ENCODE data around the gene SBF2.
"Not testable (repeated sequence)": the region's sequence is repeated elsewhere in the genome, so short reads cannot be mapped to it uniquely, and the experiment has no call there.

SBF2 gene

GRCh38 chr11:10160350-10160749 lies 133.7 kb downstream of the SBF2 start:
- no peak for DNase-seq

DNA sequence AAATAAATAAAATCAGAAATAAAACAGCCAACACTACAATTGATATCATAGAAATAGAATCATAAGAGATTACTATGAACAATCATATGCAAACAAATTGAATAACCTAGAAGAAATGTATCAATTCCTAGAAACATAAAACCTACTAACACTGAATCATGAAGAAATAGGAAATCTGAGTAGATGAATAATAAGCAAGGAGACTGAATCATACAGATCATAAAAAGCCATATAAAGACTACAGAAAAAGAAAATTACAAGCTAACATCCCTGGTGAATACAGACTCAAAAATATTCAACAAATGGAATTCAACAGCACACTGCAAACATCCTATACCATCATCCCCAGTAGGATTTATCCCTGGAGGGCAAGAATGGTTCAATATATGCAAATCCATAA lies 135.6 kb downstream of the SBF2 start:
- DNase-seq: no peak

- DNase-seq: no peak
These were observed 138.1 kb downstream of the SBF2 start for GRCh38 chr11:10155793-10156490.

DNA sequence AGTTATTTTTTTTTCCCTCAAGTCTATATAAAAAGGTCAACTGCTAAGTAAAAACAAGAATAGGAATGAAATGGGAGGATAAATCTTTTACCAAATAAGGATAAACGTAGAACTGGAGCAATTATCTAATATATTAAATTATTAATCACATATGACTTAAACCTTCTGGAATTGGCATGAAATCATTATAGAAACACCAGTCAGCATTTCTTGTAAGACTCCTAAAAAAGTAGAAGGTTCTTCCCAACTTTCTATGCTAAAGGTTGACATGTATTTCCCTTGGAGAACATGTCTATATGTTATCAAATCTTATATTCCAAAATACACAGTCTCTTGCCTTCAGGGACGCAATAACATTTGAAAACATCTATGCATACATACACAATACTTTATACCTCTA lies 143.2 kb downstream of the SBF2 start:
- DNase-seq: no peak

- no peak for DNase-seq
These were observed 144.5 kb downstream of the SBF2 start for GRCh38 chr11:10149553-10149952.

GRCh38 chr11:10147195-10147594 lies 146.8 kb downstream of the SBF2 start:
- DNase-seq: no peak

DNA sequence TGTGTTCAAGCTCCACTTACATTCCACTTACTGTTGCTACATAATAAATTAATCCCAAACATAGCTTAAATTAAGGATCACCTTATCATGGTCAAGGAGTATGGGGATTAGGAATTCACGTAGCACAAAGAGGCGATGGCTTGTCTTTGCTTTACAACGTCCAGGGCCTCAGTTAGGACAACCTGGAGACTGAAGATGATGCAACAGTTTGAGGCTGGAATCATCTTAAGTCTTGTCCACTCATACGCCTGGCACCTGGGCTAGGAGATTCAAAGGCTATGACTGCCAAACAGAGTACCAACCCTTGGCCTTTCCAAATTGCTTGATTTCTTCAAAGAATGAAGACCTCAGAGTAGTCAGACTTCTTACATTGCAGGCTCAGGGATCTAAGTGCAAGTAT lies 149.1 kb downstream of the SBF2 start:
- DNase-seq: no peak

DNA sequence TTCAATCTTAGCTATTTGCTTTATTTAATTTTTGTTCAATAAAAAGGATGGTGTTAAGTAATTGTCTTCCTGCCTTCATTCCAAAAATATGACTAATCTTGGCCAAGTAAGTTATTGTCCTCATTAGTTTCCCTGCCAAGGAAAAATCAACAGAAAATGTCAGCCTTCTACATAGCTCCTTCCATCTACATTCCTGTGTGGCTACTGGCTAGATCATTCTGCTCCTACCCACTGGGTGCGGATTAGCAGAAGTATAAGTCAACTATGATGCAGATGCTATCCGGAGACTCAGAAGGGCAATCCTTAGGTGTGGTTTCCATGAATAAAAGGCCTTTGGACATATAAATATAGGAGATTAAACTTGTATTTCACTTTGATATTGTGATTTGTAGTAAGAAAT lies 154.4 kb downstream of the SBF2 start:
- DNase-seq: no peak

- DNase-seq: no peak
These were observed 154.9 kb downstream of the SBF2 start for GRCh38 chr11:10139143-10139542.

DNA sequence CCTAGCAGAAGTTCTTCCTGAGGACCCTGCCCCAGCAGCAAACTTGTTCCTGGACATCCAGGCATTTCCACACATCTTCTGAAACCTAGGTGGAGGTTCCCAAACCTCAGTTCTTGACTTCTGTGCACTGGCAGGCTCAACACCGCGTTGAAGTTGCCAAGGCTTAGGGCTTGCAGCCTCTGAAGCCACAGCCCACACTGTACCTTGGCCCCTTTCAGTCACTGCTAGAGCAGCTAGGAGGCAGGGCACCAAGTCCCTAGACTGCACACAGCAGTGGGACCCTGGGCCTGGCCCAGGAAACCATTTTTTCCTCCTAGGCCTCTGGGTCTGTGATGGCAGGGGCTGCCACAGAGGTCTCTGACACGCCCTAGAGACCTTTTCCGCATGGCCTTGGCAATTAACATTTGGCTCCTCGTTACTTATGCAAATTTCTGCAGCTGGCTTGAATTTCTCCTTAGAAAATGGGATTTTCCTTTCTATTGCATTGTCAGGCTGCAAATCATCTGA lies 159.0 kb downstream of the SBF2 start:
- DNase-seq: no peak

DNA sequence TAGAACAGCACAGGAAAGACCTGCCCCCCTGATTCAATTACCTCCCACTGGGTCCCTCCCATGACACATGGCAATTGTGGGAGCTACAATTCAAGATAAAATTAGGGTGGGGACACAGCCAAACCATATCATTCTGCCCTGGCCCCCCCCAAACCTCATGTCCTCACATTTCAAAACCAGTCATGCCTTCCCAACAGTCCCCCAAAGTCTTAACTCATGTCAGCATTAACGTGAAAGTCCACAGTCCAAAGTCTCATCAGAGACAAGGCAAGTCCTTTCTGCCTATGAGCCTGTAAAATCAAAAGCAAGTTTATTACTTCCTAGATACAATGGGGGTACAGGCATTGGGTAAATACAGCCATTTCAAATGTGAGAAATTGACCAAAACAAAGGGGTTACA lies 159.8 kb downstream of the SBF2 start:
- DNase-seq: not testable (repeated sequence)

- DNase-seq: not testable (repeated sequence)
These were observed 160.8 kb downstream of the SBF2 start for GRCh38 chr11:10133251-10133650.

- DNase-seq: no peak
These were observed 163.1 kb downstream of the SBF2 start for GRCh38 chr11:10130875-10131274.

GRCh38 chr11:10129184-10129583 lies 164.8 kb downstream of the SBF2 start:
- DNase-seq: not testable (repeated sequence)

DNA sequence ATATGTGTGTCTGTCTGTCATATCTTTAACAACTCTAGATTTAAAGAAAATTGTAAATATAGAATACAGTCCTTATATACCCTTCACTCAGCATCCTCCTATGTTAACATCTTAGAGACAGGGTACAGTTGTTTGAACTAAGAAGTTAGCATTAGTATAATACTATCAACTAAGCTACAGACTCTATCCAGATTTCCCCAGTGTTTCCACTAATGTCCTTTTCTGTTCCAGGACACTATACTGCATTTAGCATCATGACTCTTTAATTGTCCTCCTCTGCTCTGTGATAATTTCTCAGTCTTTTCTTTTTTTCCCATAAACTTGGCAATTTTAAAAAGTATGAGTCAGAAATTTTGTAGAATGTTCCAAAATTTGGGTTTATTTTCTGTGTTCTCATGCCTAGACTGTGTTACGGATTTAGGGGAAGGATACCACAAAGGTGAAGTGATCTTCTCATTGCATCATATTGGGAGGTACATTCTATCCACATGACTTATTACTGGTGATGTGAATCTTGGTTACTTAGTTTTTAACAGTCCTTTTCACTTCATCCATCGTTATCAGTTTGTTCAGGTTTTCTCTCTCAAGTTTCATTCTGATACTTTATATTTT lies 168.4 kb downstream of the SBF2 start:
- DNase-seq: no peak

DNA sequence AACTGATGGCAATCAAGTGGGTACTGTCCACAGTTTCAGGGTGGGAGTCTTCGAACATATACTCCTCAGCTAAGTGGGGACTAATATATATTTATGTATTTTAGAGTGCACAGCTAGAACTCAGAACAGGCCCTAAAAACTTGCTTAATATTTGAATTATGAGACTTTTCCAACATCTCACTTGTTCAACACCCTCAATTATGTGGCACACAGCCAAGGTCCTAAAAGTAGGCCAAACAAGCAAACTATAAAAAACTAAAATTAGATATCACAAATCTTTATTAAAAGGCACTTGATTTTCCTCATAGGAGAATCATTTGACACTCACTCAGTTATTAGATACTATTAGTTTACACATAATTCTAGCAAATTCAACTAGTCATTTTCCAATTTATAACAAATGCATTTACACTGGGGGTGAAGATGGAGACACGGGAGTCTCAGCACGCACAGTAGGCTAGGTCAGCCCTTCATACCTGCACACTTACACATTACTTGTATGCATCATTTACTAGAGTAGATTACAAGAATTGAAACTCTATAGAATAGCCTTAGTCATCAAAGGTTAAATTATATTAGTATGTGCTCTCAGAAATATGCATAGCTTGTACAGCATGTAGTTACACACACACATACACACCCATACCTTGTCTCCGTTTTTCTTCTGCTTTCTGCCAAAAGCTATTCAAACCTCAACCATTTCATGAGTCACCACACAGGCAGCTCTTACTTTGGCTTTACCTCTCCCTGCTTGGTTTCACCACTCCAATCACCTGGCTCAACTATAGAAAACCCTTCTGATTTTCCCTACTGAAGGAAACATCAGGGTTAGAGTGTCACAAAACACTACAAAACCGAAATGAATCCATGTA lies 171.5 kb downstream of the SBF2 start:
- no peak for DNase-seq

GRCh38 chr11:10118865-10119264 lies 175.2 kb downstream of the SBF2 start:
- DNase-seq: no peak

- DNase-seq: no peak
These were observed 176.2 kb downstream of the SBF2 start for GRCh38 chr11:10117709-10118351.

DNA sequence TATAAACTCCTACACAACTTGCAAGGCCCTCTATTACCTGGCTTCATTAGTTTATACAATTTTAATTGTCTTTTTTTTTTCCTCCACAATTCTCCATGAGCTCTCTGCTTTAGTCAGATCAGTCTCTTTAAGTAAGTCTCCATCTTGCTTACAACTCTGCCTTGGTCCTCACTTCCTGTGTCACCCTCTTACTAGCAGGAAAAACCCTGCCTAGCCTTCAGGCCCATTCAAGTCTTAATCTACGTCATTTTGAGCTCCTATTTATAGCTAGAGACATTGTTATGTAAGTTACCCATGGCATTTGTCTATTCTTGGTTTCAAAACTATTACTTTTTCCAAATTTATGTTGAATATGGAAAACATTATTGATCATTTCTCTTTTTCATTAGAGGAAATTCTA lies 177.4 kb downstream of the SBF2 start:
- no peak for DNase-seq

- DNase-seq: no peak
These were observed 179.2 kb downstream of the SBF2 start for GRCh38 chr11:10114593-10115404.

GRCh38 chr11:10113852-10114251 lies 180.2 kb downstream of the SBF2 start:
- no peak for DNase-seq

DNA sequence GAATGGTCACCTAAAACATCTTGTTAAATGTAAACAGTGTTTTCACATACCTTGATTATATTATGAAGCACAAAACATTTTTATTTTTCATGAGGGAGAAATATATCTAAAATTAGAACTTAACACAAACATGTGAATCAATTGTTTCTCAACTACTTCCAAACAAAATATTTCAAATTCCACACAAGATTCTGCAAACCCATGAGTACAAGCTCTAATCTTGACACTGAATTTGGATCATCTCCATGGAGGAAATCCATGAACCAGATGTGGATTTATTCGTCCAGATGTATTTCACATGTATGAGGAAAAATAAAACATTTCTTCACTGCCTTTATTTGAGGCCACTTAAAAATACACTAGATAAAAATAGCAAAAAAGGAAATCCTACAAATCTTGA lies 184.2 kb downstream of the SBF2 start:
- no peak for DNase-seq

Measured in NCI-H2029 treated with DMSO at 0.1 percent for 48 hours (cell line).